HepG2 (cell line): ENCODE measurements around the gene AFF1. TPM values are rescaled to one million over a fixed set of nuclear protein-coding genes. Genes with fewer than 3 reads are reported as not detected.

Source experiments
- ARNT ChIP-seq: fragments of 450-650 bp; IDR thresholded peaks from 2 replicates; pipeline ENCODE4 v1.6.1; 2017
- JUND ChIP-seq: sonication (generic); formaldehyde crosslinking; IDR thresholded peaks from 2 replicates; pipeline ENCODE4 v1.8.0; 2022; ENCODE audit warnings: mild to moderate bottlenecking, missing genetic modification reagents
- RAD21 ChIP-seq: fragments of 450-650 bp; formaldehyde crosslinking; IDR thresholded peaks from 2 replicates; pipeline ENCODE4 v1.5.0; 2020; ENCODE audit warnings: mild to moderate bottlenecking
- SMAD9 ChIP-seq: sonication (generic); formaldehyde crosslinking; IDR thresholded peaks from 2 replicates; pipeline ENCODE4 v1.5.1; 2020; ENCODE audit warnings: mild to moderate bottlenecking, missing genetic modification reagents
- SP5 ChIP-seq: IDR thresholded peaks from 2 replicates; pipeline ENCODE4 v1.6.1; 2016; ENCODE audit warnings: low read depth, borderline replicate concordance
- SUZ12 ChIP-seq: fragments of 150-350 bp; IDR thresholded peaks from 2 replicates; pipeline ENCODE4 v1.6.1; 2014; ENCODE audit warnings: low read depth, low read length
- ZBTB8A ChIP-seq: sonication (generic); formaldehyde crosslinking; IDR thresholded peaks from 2 replicates; pipeline ENCODE4 v1.4.0; 2020; ENCODE audit warnings: mild to moderate bottlenecking, low read depth, missing genetic modification reagents, borderline replicate concordance
- ZNF552 ChIP-seq: sonication (generic); formaldehyde crosslinking; IDR thresholded peaks from 2 replicates; pipeline ENCODE4 v1.9.0; 2022; ENCODE audit warnings: missing genetic modification reagents, mild to moderate bottlenecking, borderline replicate concordance
- polyA plus RNA-seq, 8 experiments: library from polyadenylated mRNA; depleted of rRNA in 3 of 8; stranded (reverse) in 7 of 8; unstranded in 1 of 8; fragments of >200 nt; fragmentation: Illumina TruSeq in 4 of 8; extraction: Trizol in 4 of 8; gene quantifications; 2 replicates each; pipeline versions ENCODE4 v1.2.1 to v1.2.3, GENCODE V29; 2011 to 2016; ENCODE audit warnings: low read depth in 4 of 8, missing spikeins in 1 of 8, mixed read lengths in 1 of 8; ENCODE audit not compliant: insufficient read depth in 1 of 8
- total RNA-seq, 5 experiments: library from RNA; depleted of rRNA; stranded (reverse); fragments of >200 nt; fragmentation: Illumina TruSeq; extraction: Trizol; gene quantifications; 2 replicates each; pipeline ENCODE4 v1.2.3, GENCODE V29; 2016; ENCODE audit warnings: low read depth in 1 of 5
- TF ChIP-seq, protein P1 (sequence below): sonication (generic); formaldehyde crosslinking; IDR thresholded peaks from 2 replicates; pipeline ENCODE4 v1.5.1; 2020; ENCODE audit warnings: mild to moderate bottlenecking, missing genetic modification reagents
- TF ChIP-seq, protein P2 (sequence below): IDR thresholded peaks from 2 replicates; pipeline ENCODE4 v1.6.1; 2016; ENCODE audit warnings: missing biosample characterization, missing genetic modification reagents, low read depth
- TF ChIP-seq, protein P3 (sequence below): sonication (generic); formaldehyde crosslinking; IDR thresholded peaks from 2 replicates; pipeline ENCODE4 v1.4.0; 2020; ENCODE audit warnings: missing genetic modification reagents
- TF ChIP-seq, protein P4 (sequence below), 2 experiments: sonication (generic) in 1 of 2; formaldehyde crosslinking in 1 of 2; IDR thresholded peaks; 2 replicates each; pipeline versions ENCODE4 v1.5.1 to v1.6.1; 2011 to 2020; ENCODE audit warnings: borderline replicate concordance in 1 of 2, low read depth in 1 of 2, low read length in 1 of 2, mild to moderate bottlenecking in 1 of 2, missing genetic modification reagents in 1 of 2, moderate library complexity in 1 of 2
- TF ChIP-seq, protein P5 (sequence below): fragments of 450-650 bp; IDR thresholded peaks from 2 replicates; pipeline ENCODE4 v1.6.1; 2017
- TF ChIP-seq, protein P6 (sequence below): sonication (generic); formaldehyde crosslinking; IDR thresholded peaks from 2 replicates; pipeline ENCODE4 v1.8.1; 2022; ENCODE audit warnings: mild to moderate bottlenecking, missing genetic modification reagents
- TF ChIP-seq, protein P7 (sequence below): IDR thresholded peaks from 2 replicates; pipeline ENCODE4 v1.6.1; 2016; ENCODE audit warnings: missing compliant biosample characterization, missing genetic modification reagents, borderline replicate concordance

Gene AFF1
- total and polyA plus RNA-seq, 2 of the 13 experiments (the other 11 are each of a cell fraction or from before 2014, with no cell fraction given) = 15.5 to 15.9 TPM

DNA sequence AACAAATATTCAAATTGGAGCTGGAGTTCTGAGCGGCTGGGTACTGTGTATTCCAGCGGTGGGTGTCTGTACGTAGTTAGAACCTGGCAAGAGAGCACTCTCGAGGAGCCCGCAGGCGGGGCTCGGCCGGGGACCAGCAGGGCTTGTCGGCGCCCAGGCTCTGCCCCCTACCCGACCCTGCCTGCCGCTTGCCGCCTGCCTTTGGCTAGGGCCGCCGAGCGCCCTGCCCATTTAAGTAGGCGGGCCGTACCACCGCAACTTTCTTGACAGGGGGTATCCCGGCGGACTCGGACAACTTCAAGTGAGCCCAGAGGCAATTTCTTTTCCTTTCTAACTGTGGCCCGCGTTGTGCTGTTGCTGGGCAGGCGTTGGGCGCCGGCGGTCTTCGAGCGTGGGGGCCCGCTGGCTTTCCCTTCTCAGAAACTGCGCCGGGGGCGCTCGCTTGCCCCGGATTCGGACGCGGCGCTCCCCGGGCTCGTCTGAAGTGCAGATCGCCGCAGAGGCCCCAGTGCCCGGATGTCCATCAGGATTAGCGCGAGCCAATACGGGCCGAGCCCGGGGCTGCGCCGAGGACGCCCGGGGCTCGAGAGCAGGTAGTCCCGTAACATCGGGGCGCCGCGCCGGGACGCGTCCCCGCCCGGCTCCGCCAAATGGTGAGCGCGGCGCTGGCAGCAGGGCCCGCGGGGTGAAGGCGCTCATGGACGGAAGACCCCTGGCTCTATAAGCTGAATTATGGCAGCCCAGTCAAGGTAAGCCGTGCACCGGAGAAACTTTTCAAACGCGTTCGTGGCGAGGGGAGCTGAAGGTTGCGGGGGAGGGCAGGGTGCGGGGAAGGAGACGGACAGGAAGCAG, 72.1 kb downstream of the AFF1 start (continued):
- 0 out of 2 replicates have a peak, but pooled peaks have one; percentile 14 for TF ChIP-seq SP5 (CRISPR knock-in tag)
- 0 out of 2 replicates have a peak, but pooled peaks have one; percentile 17 for TF ChIP-seq ZNF552 (CRISPR knock-in tag)
- TF ChIP-seq, protein P1, sequence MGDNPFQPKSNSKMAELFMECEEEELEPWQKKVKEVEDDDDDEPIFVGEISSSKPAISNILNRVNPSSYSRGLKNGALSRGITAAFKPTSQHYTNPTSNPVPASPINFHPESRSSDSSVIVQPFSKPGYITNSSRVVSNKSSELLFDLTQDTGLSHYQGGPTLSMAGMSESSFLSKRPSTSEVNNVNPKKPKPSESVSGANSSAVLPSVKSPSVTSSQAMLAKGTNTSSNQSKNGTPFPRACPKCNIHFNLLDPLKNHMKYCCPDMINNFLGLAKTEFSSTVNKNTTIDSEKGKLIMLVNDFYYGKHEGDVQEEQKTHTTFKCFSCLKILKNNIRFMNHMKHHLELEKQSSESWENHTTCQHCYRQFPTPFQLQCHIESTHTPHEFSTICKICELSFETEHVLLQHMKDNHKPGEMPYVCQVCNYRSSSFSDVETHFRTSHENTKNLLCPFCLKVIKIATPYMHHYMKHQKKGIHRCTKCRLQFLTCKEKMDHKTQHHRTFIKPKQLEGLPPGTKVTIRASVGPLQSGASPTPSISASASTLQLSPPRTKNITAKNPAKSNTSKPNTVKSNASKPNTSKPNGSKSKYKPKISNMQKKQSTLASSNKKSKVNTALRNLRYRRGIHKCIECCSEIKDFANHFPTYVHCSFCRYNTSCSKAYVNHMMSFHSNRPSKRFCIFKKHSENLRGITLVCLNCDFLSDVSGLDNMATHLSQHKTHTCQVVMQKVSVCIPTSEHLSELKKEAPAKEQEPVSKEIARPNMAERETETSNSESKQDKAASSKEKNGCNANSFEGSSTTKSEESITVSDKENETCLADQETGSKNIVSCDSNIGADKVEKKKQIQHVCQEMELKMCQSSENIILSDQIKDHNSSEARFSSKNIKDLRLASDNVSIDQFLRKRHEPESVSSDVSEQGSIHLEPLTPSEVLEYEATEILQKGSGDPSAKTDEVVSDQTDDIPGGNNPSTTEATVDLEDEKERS (CRISPR knock-in tag) = peak; percentile 69; the same call in 1 of the 2 replicates
- TF ChIP-seq JUND (CRISPR knock-in tag) = no peak
- TF ChIP-seq, protein P2, sequence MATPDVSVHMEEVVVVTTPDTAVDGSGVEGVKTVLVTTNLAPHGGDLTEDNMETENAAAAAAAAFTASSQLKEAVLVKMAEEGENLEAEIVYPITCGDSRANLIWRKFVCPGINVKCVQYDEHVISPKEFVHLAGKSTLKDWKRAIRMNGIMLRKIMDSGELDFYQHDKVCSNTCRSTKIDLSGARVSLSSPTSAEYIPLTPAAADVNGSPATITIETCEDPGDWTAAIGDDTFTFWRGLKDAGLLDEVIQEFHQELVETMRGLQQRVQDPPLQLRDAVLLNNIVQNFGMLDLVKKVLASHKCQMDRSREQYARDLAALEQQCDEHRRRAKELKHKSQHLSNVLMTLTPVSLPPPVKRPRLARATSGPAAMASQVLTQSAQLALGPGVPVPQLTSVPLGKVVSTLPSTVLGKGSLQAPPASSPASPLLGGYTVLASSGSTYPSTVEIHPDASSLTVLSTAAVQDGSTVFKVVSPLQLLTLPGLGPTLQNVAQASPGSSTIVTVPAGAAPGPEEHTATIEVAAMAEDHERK (CRISPR knock-in tag) = no peak
- no peak; the same call in 1 of the 2 replicates for TF ChIP-seq SMAD9 (CRISPR knock-in tag)
- TF ChIP-seq SUZ12 = no peak
- no peak for TF ChIP-seq ARNT
- TF ChIP-seq, protein P3, sequence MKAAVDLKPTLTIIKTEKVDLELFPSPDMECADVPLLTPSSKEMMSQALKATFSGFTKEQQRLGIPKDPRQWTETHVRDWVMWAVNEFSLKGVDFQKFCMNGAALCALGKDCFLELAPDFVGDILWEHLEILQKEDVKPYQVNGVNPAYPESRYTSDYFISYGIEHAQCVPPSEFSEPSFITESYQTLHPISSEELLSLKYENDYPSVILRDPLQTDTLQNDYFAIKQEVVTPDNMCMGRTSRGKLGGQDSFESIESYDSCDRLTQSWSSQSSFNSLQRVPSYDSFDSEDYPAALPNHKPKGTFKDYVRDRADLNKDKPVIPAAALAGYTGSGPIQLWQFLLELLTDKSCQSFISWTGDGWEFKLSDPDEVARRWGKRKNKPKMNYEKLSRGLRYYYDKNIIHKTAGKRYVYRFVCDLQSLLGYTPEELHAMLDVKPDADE (CRISPR knock-in tag) = peak; percentile 86
- TF ChIP-seq, protein P4, sequence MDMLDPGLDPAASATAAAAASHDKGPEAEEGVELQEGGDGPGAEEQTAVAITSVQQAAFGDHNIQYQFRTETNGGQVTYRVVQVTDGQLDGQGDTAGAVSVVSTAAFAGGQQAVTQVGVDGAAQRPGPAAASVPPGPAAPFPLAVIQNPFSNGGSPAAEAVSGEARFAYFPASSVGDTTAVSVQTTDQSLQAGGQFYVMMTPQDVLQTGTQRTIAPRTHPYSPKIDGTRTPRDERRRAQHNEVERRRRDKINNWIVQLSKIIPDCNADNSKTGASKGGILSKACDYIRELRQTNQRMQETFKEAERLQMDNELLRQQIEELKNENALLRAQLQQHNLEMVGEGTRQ (IDR thresholded peaks at IDR 0.05; ENCODE audit: low read depth, low read length) = no peak
- TF ChIP-seq, protein P4 (CRISPR knock-in tag; IDR thresholded peaks at IDR 0.05; ENCODE audit: borderline replicate concordance) = 0 out of 2 replicates have a peak, but pooled peaks have one; percentile 15
- TF ChIP-seq, protein P5, sequence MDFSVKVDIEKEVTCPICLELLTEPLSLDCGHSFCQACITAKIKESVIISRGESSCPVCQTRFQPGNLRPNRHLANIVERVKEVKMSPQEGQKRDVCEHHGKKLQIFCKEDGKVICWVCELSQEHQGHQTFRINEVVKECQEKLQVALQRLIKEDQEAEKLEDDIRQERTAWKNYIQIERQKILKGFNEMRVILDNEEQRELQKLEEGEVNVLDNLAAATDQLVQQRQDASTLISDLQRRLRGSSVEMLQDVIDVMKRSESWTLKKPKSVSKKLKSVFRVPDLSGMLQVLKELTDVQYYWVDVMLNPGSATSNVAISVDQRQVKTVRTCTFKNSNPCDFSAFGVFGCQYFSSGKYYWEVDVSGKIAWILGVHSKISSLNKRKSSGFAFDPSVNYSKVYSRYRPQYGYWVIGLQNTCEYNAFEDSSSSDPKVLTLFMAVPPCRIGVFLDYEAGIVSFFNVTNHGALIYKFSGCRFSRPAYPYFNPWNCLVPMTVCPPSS = no peak
- TF ChIP-seq, protein P6, sequence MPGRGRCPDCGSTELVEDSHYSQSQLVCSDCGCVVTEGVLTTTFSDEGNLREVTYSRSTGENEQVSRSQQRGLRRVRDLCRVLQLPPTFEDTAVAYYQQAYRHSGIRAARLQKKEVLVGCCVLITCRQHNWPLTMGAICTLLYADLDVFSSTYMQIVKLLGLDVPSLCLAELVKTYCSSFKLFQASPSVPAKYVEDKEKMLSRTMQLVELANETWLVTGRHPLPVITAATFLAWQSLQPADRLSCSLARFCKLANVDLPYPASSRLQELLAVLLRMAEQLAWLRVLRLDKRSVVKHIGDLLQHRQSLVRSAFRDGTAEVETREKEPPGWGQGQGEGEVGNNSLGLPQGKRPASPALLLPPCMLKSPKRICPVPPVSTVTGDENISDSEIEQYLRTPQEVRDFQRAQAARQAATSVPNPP = peak; percentile 49
- TF ChIP-seq RAD21 (CRISPR knock-in tag) = peak; percentile 59
- TF ChIP-seq, protein P7, sequence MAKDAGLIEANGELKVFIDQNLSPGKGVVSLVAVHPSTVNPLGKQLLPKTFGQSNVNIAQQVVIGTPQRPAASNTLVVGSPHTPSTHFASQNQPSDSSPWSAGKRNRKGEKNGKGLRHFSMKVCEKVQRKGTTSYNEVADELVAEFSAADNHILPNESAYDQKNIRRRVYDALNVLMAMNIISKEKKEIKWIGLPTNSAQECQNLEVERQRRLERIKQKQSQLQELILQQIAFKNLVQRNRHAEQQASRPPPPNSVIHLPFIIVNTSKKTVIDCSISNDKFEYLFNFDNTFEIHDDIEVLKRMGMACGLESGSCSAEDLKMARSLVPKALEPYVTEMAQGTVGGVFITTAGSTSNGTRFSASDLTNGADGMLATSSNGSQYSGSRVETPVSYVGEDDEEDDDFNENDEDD = peak; percentile 53; the same call in 1 of the 2 replicates
- no peak for TF ChIP-seq ZBTB8A (CRISPR knock-in tag)
